NCI-H2107 treated with DMSO at 0.1 percent for 48 hours (cell line): Measurements from ENCODE around the gene KRT14.

ENCODE experiments used
- DNase-seq: peaks from one replicate; lab custom pipeline; 2025; ENCODE audit not compliant: unreplicated experiment; lab: John Stamatoyannopoulos, UW

Gene KRT14

GRCh38 chr17:41533613-41534012, 53.1 kb downstream of the KRT14 start:
- DNase-seq = no peak

- DNase-seq = no peak
Observed at GRCh38 chr17:41532947-41533570, 53.6 kb downstream of the KRT14 start.
